Measurements from ENCODE around the gene EMC6. TPM values are rescaled to one million over a fixed set of nuclear protein-coding genes. Genes with fewer than 3 reads are reported as not detected.

Gene EMC6
- total RNA-seq, 1 experiment from 2014 or later: 101 TPM

GRCh38 chr17:3678095-3678820 lies 9.6 kb downstream of the EMC6 start:
- DNase-seq (ENCODE audit: low spot score): no peak
- in situ Hi-C loops (cut with HindIII; ENCODE audit: low sequenced_read_pairs): no loop called here

- in situ Hi-C loops (cut with HindIII; ENCODE audit: low sequenced_read_pairs): no loop called here
- DNase-seq (ENCODE audit: low spot score): no peak
Observed at GRCh38 chr17:3678821-3679530, 10.4 kb downstream of the EMC6 start.

- in situ Hi-C loops (cut with HindIII; ENCODE audit: low sequenced_read_pairs): no loop called here
- DNase-seq (ENCODE audit: low spot score): no peak
Observed at GRCh38 chr17:3679531-3680126, 11.0 kb downstream of the EMC6 start.

- no peak for DNase-seq (ENCODE audit: low spot score)
- in situ Hi-C loops (cut with HindIII; ENCODE audit: low sequenced_read_pairs): no loop called here
Observed at GRCh38 chr17:3681057-3681456, 12.4 kb downstream of the EMC6 start.

GRCh38 chr17:3681565-3681964 lies 13.0 kb downstream of the EMC6 start:
- in situ Hi-C loops (cut with HindIII; ENCODE audit: low sequenced_read_pairs): no loop called here

GRCh38 chr17:3682033-3682432 lies 13.4 kb downstream of the EMC6 start:
- no peak for DNase-seq (ENCODE audit: low spot score)
- in situ Hi-C loops (cut with HindIII; ENCODE audit: low sequenced_read_pairs): no loop called here

More at GRCh38 chr17:3681565-3681964, 13.0 kb downstream of the EMC6 start:
- DNase-seq (ENCODE audit: low spot score): no peak

GRCh38 chr17:3683054-3683511 lies 14.5 kb downstream of the EMC6 start:
- in situ Hi-C loops (cut with HindIII; ENCODE audit: low sequenced_read_pairs): no loop called here
- no peak for DNase-seq (ENCODE audit: low spot score)

GRCh38 chr17:3685174-3685573 lies 16.6 kb downstream of the EMC6 start:
- in situ Hi-C loops (cut with HindIII; ENCODE audit: low sequenced_read_pairs): no loop called here
- DNase-seq (ENCODE audit: low spot score): no peak

- no peak for DNase-seq (ENCODE audit: low spot score)
- in situ Hi-C loops (cut with HindIII; ENCODE audit: low sequenced_read_pairs): no loop called here
Observed at GRCh38 chr17:3688027-3688553, 19.5 kb downstream of the EMC6 start.

GRCh38 chr17:3688852-3689261 lies 20.2 kb downstream of the EMC6 start:
- in situ Hi-C loops (cut with HindIII; ENCODE audit: low sequenced_read_pairs): no loop called here
- no peak for DNase-seq (ENCODE audit: low spot score)

- no peak for DNase-seq (ENCODE audit: low spot score)
- in situ Hi-C loops (cut with HindIII; ENCODE audit: low sequenced_read_pairs): no loop called here
Observed at GRCh38 chr17:3689262-3690093, 20.9 kb downstream of the EMC6 start.

GRCh38 chr17:3690094-3690715 lies 21.6 kb downstream of the EMC6 start:
- in situ Hi-C loops (cut with HindIII; ENCODE audit: low sequenced_read_pairs): no loop called here
- DNase-seq (ENCODE audit: low spot score): no peak

- in situ Hi-C loops (cut with HindIII; ENCODE audit: low sequenced_read_pairs): no loop called here
- peak; percentile 9 for DNase-seq (ENCODE audit: low spot score)
Observed at GRCh38 chr17:3691617-3692067, 23.0 kb downstream of the EMC6 start.

GRCh38 chr17:3692346-3692745 lies 23.7 kb downstream of the EMC6 start:
- in situ Hi-C loops (cut with HindIII; ENCODE audit: low sequenced_read_pairs): no loop called here
- no peak for DNase-seq (ENCODE audit: low spot score)

- DNase-seq (ENCODE audit: low spot score): no peak
- in situ Hi-C loops (cut with HindIII; ENCODE audit: low sequenced_read_pairs): no loop called here
Observed at GRCh38 chr17:3693141-3693540, 24.5 kb downstream of the EMC6 start.

- in situ Hi-C loops (cut with HindIII; ENCODE audit: low sequenced_read_pairs): no loop called here
Observed at GRCh38 chr17:3693829-3694231, 25.2 kb downstream of the EMC6 start.

GRCh38 chr17:3695129-3695722 lies 26.6 kb downstream of the EMC6 start:
- in situ Hi-C loops (cut with HindIII; ENCODE audit: low sequenced_read_pairs): no loop called here

More at GRCh38 chr17:3693829-3694231, 25.2 kb downstream of the EMC6 start:
- DNase-seq (ENCODE audit: low spot score): no peak

GRCh38 chr17:3695723-3696411 lies 27.3 kb downstream of the EMC6 start, which contains the start of gene P2RX5:
P2RX5 (minus strand) TSS chr17:3696155; CDS start chr17:3696005, 150 bp downstream.
- in situ Hi-C loops (cut with HindIII; ENCODE audit: low sequenced_read_pairs): no loop called here
- peak; percentile 16 for DNase-seq (ENCODE audit: low spot score)

More at GRCh38 chr17:3695129-3695722, 26.6 kb downstream of the EMC6 start:
- peak; percentile 24 for DNase-seq (ENCODE audit: low spot score)

All from G401 (cell line).